Body of pancreas (tissue), 4 donors: ENCODE data around the gene ZG16B.

ENCODE experiments used
- POLR2A ChIP-seq, 3 donors: fragments of 450-650 bp; IDR thresholded peaks; one replicate each; pipeline ENCODE4 v1.6.1; 2016; ENCODE audit warnings: antibody characterized with exemption in 3 of 3, mild to moderate bottlenecking in 2 of 3
- TF ChIP-seq, protein P1 (sequence below), 7 experiments: fragments of 450-650 bp in 4 of 7; fragments of 200-600 bp in 3 of 7; sonication (generic) in 3 of 7; IDR thresholded peaks; one replicate each; pipeline ENCODE4 v1.5.1; 2016 to 2019; ENCODE audit warnings: antibody characterized with exemption in 7 of 7

DNA sequence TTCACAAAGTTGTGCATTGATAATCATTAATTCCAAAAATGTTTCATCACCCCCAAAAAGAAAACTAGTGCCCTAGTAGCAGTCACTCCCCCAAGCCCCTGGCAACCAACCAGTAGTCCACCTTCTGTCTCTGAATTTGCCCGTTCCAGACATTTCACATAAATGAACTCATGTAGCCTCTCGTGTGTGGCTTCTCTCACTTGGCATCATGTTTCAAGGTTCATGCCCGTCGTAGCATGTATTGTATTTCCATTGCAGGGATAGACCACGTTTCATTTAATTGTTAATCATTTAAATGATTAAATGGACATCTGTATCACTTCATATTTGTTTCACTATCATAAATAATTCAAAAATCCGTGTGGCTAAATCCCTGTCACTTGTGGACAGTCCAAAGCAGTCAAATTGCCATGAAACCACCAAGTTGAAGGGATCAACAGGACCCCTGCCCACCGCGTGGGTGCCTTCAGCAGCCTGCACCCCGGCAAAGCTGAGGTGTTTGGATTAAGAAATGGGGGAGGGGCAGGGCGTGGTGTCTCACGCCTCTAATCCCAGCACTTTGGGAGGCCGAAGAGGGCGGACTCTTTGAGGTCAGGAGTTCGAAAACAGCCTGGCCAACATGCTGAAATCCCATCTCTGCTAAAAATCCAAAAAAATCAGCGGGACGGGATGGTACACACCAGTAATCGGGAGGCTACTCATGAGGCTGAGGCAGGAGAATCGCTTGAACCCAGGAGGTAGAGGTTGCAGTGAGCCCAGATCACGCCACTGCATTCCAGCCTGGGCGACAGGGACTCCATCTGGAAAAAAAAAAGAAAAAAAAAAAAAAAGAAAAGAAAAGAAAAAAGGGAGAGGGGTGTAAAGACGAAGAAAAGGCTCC is 44.2 kb downstream of the ZG16B start:
- TF ChIP-seq, protein P1, sequence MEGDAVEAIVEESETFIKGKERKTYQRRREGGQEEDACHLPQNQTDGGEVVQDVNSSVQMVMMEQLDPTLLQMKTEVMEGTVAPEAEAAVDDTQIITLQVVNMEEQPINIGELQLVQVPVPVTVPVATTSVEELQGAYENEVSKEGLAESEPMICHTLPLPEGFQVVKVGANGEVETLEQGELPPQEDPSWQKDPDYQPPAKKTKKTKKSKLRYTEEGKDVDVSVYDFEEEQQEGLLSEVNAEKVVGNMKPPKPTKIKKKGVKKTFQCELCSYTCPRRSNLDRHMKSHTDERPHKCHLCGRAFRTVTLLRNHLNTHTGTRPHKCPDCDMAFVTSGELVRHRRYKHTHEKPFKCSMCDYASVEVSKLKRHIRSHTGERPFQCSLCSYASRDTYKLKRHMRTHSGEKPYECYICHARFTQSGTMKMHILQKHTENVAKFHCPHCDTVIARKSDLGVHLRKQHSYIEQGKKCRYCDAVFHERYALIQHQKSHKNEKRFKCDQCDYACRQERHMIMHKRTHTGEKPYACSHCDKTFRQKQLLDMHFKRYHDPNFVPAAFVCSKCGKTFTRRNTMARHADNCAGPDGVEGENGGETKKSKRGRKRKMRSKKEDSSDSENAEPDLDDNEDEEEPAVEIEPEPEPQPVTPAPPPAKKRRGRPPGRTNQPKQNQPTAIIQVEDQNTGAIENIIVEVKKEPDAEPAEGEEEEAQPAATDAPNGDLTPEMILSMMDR (IDR thresholded peaks at IDR 0.05), result no peak
- TF ChIP-seq POLR2A (IDR thresholded peaks at IDR 0.05), result no peak
